Measurements from ENCODE around the gene SUV39H1. TPM values are rescaled to one million over a fixed set of nuclear protein-coding genes. Genes with fewer than 3 reads are reported as not detected.

Gene SUV39H1
- total and polyA plus RNA-seq, 2 of the 8 experiments (the other 6 are each of a cell fraction or from before 2014, with no cell fraction given), result 14.8 to 27.8 TPM

- TF ChIP-seq CTCF (IDR thresholded peaks at IDR 0.05; ENCODE audit: control extremely low read depth in 1 of 3, insufficient read depth in 1 of 3, low read depth in 1 of 3, low read length in 3 of 3), result no peak
- TF ChIP-seq RBBP5 (IDR thresholded peaks at IDR 0.05; ENCODE audit: borderline replicate concordance, low read depth, low read length), result no peak
- TF ChIP-seq CBX8 (IDR thresholded peaks at IDR 0.05; ENCODE audit: borderline replicate concordance, low read depth, low read length), result no peak
- TF ChIP-seq SP2 (IDR thresholded peaks at IDR 0.05; ENCODE audit: low read length), result no peak
These were observed 32.1 kb downstream of the SUV39H1 start (continued) for GRCh38 chrX:48728653-48729052.
